Mucosa of descending colon (tissue), 3 donors: ENCODE measurements around the gene ADA. TPM values are rescaled to one million over a fixed set of nuclear protein-coding genes. Genes with fewer than 3 reads are reported as not detected.

Source experiments
- ATAC-seq: fragments of 200-7000 bp; cut with Tn5 transposase; one replicate; pipeline ENCODE4 v1.9.1; 2020; ENCODE audit warnings: mild to moderate bottlenecking, moderate library complexity
- DNase-seq, 3 donors: peaks; one replicate each; pipeline ENCODE4 v3.0.0-alpha.2; 2020
- H3K36me3 ChIP-seq: fragments of 200-600 bp; one replicate; pipeline ENCODE4 v1.8.0; 2021; ENCODE audit warnings: low read depth, mild to moderate bottlenecking
- H3K4me1 ChIP-seq: fragments of 200-600 bp; one replicate; pipeline ENCODE4 v1.8.0; 2021; ENCODE audit warnings: low read depth, mild to moderate bottlenecking
- H3K4me3 ChIP-seq: fragments of 200-600 bp; one replicate; pipeline ENCODE4 v1.8.0; 2021; ENCODE audit warnings: mild to moderate bottlenecking
- H3K9me3 ChIP-seq: fragments of 200-600 bp; one replicate; pipeline ENCODE4 v1.8.0; 2021; ENCODE audit warnings: mild to moderate bottlenecking
- intact Hi-C, 2 donors: fragments of 100-400 bp; cut with DNase I in 1 of 2; cut with micrococcal nuclease in 1 of 2; formaldehyde crosslinking; loops; one replicate each; pipeline versions ENCODE4 v1.11.0 to v1.11.1; 2022; cut with DNase I, micrococcal nuclease
- total RNA-seq, 3 donors: library from RNA; stranded (reverse); fragmentation: NEBNext Ultra II Directional in 2 of 3; extraction: Animal tissue kit (Norgen Biotek cat#: 25700) in 2 of 3; gene quantifications; one replicate each; pipeline versions ENCODE4 v1.2.1 to v1.2.4, GENCODE V29; 2021 to 2023
- TF ChIP-seq, protein P1 (sequence below): fragments of 200-600 bp; IDR thresholded peaks from one replicate; pipeline ENCODE4 v1.8.0; 2022; ENCODE audit warnings: antibody characterized with exemption, mild to moderate bottlenecking
- donor health status: DM: no; HTN: no; CAD: no; lungs with moderate emphysema.
- donor health status: DM: no; HTN: no; CAD: no.
- donor health status: DM: no; HTN: yes; CAD: no.

Gene ADA
- total RNA-seq, 3 donors from 2014 or later: 2.2 to 6.9 (median 5.9) TPM

DNA sequence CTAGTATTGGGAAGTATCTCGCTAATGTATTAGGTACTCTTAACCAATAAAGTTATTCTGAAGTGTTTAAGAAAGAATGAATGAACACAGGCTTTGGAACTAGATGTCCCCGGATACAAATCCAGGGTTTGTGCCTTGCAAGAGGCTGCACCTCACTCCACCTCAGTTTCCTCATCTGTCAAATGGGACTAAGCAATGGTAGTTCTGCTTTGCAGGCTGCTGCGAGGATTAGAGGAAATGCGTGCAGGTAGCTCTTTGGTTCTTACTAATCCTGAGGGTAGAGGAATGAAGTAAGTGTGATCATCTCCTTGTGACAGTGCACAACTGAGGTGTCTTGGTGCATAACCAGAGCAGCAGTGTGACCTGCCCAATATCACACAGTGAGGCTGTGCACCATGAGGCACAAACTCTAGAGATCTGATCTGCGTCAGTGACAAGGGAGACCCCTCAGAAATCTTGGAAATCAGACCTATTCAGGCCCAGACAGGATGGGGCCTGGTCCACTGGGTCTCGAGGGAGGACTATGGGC lies 26.7 kb downstream of the ADA start:
- DNase-seq (no peak), ATAC-seq (no peak)
- H3K36me3 ChIP-seq: no peaks in the 10 kb centered on the region
- no peaks in the 10 kb centered on the region for H3K4me1 ChIP-seq
- no peaks in the 10 kb centered on the region for H3K9me3 ChIP-seq
- H3K4me3 ChIP-seq: no peak overlapping the region
- intact Hi-C loops: no loop called here
- TF ChIP-seq, protein P1, sequence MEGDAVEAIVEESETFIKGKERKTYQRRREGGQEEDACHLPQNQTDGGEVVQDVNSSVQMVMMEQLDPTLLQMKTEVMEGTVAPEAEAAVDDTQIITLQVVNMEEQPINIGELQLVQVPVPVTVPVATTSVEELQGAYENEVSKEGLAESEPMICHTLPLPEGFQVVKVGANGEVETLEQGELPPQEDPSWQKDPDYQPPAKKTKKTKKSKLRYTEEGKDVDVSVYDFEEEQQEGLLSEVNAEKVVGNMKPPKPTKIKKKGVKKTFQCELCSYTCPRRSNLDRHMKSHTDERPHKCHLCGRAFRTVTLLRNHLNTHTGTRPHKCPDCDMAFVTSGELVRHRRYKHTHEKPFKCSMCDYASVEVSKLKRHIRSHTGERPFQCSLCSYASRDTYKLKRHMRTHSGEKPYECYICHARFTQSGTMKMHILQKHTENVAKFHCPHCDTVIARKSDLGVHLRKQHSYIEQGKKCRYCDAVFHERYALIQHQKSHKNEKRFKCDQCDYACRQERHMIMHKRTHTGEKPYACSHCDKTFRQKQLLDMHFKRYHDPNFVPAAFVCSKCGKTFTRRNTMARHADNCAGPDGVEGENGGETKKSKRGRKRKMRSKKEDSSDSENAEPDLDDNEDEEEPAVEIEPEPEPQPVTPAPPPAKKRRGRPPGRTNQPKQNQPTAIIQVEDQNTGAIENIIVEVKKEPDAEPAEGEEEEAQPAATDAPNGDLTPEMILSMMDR: no peak

DNA sequence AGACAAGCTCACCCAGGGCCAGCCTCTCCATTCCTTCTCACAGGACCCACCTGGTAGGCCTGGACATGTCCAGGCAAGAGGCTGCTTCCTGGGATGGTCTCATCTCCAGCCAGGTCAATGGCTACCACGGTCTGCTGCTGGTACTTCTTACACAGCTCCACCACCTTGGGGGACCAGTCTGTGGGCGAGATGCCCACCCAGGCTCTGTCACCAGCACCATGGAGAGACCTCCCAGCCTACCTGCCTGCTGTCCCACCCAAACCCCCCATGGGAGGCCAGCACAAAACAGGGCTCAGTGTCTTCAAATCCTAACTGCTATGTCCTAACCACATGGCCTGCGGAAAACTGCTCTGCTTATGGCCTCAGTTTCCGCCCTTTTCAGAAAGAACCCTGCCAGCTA lies 27.3 kb downstream of the ADA start:
- intact Hi-C loops: no loop called here
- TF ChIP-seq, protein P1: no peak
- Histone ChIP-seq H3K36me3 (no peaks in the 10 kb centered on the region), H3K4me1 (no peaks in the 10 kb centered on the region), H3K4me3 (no peak overlapping the region), H3K9me3 (no peaks in the 10 kb centered on the region)
- ATAC-seq (no peak), DNase-seq (no peak)

DNA sequence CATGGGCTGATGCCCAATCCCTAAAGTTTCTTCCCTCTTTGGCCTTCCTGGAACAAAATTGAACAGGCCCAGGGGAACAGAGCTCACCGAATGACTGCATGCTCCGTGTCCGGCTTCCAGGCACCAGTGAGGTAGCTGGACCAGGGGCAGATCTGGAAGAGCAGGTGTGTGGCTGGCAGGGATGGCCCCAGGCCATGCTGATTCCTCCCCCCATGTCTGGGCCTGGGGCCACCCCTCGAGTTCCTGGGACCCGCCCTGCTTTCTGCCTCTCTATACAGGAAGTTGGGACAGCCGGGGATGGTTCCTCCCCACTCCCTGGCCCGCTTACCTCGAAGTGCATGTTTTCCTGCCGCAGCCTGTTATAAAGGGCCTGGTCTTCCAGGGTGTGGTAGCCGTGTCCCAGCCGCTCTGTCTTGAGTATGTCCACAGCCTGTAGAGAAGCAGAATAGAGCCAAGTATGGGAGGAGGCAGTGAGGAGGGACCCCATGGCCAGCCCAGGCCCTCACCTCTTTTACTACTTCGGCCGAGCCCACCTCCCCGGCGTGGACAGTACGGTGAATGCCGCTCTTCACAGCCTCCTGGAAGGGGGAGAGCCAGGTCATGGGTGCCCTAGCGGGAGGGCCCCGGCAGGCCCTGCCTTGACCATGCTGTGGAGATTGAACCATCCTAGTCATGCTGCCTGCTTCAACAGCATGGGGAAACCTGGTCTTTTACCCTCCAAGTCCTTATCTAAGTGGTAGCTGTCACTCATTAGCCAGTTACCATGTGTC lies 28.8 kb downstream of the ADA start:
- intact Hi-C loops: no loop called here
- DNase-seq (peak in 1 of 3 donors; percentile 33), ATAC-seq (no peak)
- Histone ChIP-seq H3K4me1 (peaks cover 5% of the 10 kb centered on the region), H3K36me3 (no peaks in the 10 kb centered on the region), H3K9me3 (no peaks in the 10 kb centered on the region), H3K4me3 (no peak overlapping the region)
- TF ChIP-seq, protein P1: no peak

DNA sequence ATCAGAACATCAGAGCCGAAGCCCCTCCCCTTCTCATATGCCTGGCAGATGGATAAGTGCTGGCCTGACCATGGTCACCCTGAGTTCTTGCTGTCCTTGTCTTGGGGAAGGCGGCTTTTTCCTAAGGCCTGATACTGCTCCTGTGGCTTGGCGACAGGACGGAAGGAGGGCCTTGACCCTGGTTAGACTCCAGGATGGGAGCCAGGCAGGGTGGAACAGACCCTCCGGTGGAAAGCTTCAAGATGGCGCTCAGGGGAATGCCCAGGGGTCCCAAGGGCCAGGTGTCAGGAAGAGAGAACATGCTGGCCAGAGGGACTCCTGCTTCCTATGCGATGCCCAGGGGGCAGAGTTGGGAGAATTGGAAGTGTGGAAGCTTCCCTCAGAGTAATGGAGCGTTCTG lies 29.6 kb downstream of the ADA start:
- H3K4me1 ChIP-seq: peaks cover 5% of the 10 kb centered on the region
- H3K36me3 ChIP-seq: no peaks in the 10 kb centered on the region
- ATAC-seq: no peak
- intact Hi-C loops: no loop called here
- TF ChIP-seq, protein P1: no peak
- no peaks in the 10 kb centered on the region for H3K9me3 ChIP-seq
- H3K4me3 ChIP-seq: no peak overlapping the region
- DNase-seq: peak in 1 of 3 donors; percentile 34

DNA sequence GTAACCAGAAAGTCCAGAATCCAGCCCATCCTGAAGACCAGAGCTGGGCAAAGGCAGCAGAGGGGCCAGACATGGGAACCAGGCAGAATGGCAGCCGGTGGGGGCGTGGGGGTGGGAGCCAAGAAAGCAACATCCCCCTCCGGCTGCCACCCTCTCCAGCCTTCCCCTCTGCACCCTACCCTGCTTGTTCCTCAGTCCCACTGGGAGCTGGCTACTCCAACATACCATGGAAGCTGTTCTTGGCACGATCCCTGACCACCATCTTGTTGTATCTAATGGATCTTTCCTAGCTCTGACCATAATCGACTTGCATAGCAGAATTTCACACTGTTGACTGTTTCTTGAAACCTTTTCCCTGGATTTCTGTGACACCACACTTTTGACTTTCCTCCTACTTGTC lies 30.2 kb downstream of the ADA start:
- Histone ChIP-seq H3K9me3 (no peaks in the 10 kb centered on the region), H3K4me1 (peaks cover 5% of the 10 kb centered on the region), H3K4me3 (no peak overlapping the region), H3K36me3 (no peaks in the 10 kb centered on the region)
- TF ChIP-seq, protein P1: no peak
- DNase-seq (peak in 1 of 3 donors; percentile 11), ATAC-seq (no peak)
- intact Hi-C loops: no loop called here
